H1 (cell line): ENCODE measurements around the gene CASK. TPM values are rescaled to one million over a fixed set of nuclear protein-coding genes. Genes with fewer than 3 reads are reported as not detected.

ENCODE experiments used
- CTCF ChIA-PET: fragments of 300-600 bp; sonication (Branson Sonifier 250); formaldehyde crosslinking; loops from one replicate; lab custom pipeline; 2021; ENCODE audit not compliant: partially characterized antibody; lab: Charles Lee
- POLR2A ChIA-PET: fragments of 300-600 bp; sonication (Branson Sonifier 250); formaldehyde crosslinking; loops from one replicate; lab custom pipeline; 2021; ENCODE audit warnings: inconsistent platforms; ENCODE audit not compliant: partially characterized antibody; lab: Charles Lee
- DNase-seq, 2 experiments: peaks; one replicate each; pipeline versions ENCODE4 v3.0.0 to v3.0.0-alpha.2; 2010 to 2022; ENCODE audit warnings: low spot score in 2 of 2, low read depth in 1 of 2, mixed read lengths in 1 of 2
- FAIRE-seq: peaks from 2 replicates; lab custom pipeline; 2011; peaks lifted over from hg19 to GRCh38; lab: Jason Lieb, UNC
- H2AFZ ChIP-seq: 2 replicates; pipeline ENCODE4 v1.8.1; 2012; ENCODE audit warnings: low read length, inconsistent platforms
- H2AK5ac ChIP-seq: 2 replicates; pipeline ENCODE4 v1.6.1; 2013; ENCODE audit warnings: low read depth, low read length
- H2BK120ac ChIP-seq: replicated peaks from 2 replicates; pipeline ENCODE3; 2013; ENCODE audit warnings: low read depth, low read length, inconsistent platforms
- H2BK12ac ChIP-seq: 2 replicates; pipeline ENCODE4 v1.6.1; 2013; ENCODE audit warnings: low read depth, low read length
- H2BK15ac ChIP-seq: 2 replicates; pipeline ENCODE4 v1.6.1; 2013; ENCODE audit warnings: low read length
- H2BK20ac ChIP-seq: 2 replicates; pipeline ENCODE4 v1.6.1; 2013; ENCODE audit warnings: low read length
- H2BK5ac ChIP-seq: 2 replicates; pipeline ENCODE4 v1.6.1; 2013; ENCODE audit warnings: low read depth, low read length
- H3K14ac ChIP-seq: 2 replicates; pipeline ENCODE4 v1.6.1; 2013; ENCODE audit warnings: inconsistent platforms; ENCODE audit not compliant: insufficient read length
- H3K18ac ChIP-seq: 2 replicates; pipeline ENCODE4 v1.6.1; 2013; ENCODE audit warnings: low read length; ENCODE audit errors: extremely low read depth
- H3K23ac ChIP-seq: 2 replicates; pipeline ENCODE4 v1.6.1; 2013; ENCODE audit warnings: inconsistent platforms; ENCODE audit not compliant: insufficient read length
- H3K23me2 ChIP-seq: 2 replicates; pipeline ENCODE4 v1.6.1; 2013; ENCODE audit warnings: low read depth, low read length
- H3K27ac ChIP-seq: 2 replicates; pipeline ENCODE4 v1.6.1; 2011; ENCODE audit warnings: low read depth, low read length, inconsistent platforms
- H3K27me3 ChIP-seq, 4 experiments: replicated peaks in 1 of 4; 1 replicate in 1 of 4; 2 replicates in 3 of 4; pipeline versions ENCODE4 v1.6.1 to v1.8.1; 2011 to 2013; ENCODE audit warnings: low read length in 3 of 4, mild to moderate bottlenecking in 3 of 4, inconsistent platforms in 2 of 4, mixed read lengths in 2 of 4, moderate library complexity in 1 of 4; ENCODE audit not compliant: control insufficient read depth in 3 of 4, insufficient read depth in 3 of 4; ENCODE audit errors: extremely low read depth in 1 of 4
- H3K36me3 ChIP-seq, 4 experiments: 2 replicates each; pipeline versions ENCODE4 v1.6.1 to v1.8.1; 2011 to 2013; ENCODE audit warnings: mild to moderate bottlenecking in 4 of 4, low read length in 3 of 4, moderate library complexity in 2 of 4, control low read depth in 1 of 4, inconsistent platforms in 1 of 4; ENCODE audit not compliant: insufficient read depth in 4 of 4, control insufficient read depth in 2 of 4
- H3K4ac ChIP-seq: replicated peaks from 2 replicates; pipeline ENCODE3; 2013; ENCODE audit warnings: low read length, low read depth, mixed read lengths, inconsistent platforms; ENCODE audit not compliant: insufficient read length
- H3K4me1 ChIP-seq, 4 experiments: replicated peaks in 1 of 4; 1 replicate in 1 of 4; 2 replicates in 3 of 4; pipeline versions ENCODE4 v1.6.1 to v1.8.1; 2011 to 2013; ENCODE audit warnings: low read length in 3 of 4, inconsistent platforms in 2 of 4, mixed read lengths in 1 of 4; ENCODE audit not compliant: insufficient read depth in 4 of 4, control insufficient read depth in 3 of 4
- H3K4me2 ChIP-seq, 2 experiments: 2 replicates each; pipeline versions ENCODE4 v1.6.1 to v1.8.1; 2011 to 2013; ENCODE audit warnings: low read depth in 2 of 2, low read length in 2 of 2, control low read depth in 1 of 2, inconsistent platforms in 1 of 2, mild to moderate bottlenecking in 1 of 2; ENCODE audit not compliant: insufficient read depth in 1 of 2
- H3K4me3 ChIP-seq, 4 experiments: fragments of 200-600, 300-600 bp in 1 of 4; sonication (generic), shearing (Covaris generic), sonication (Bioruptor Twin) in 1 of 4; 2 replicates each; pipeline versions ENCODE4 v1.5.1 to v1.8.1; 2011 to 2016; ENCODE audit warnings: low read length in 4 of 4, low read depth in 3 of 4, control low read depth in 2 of 4, inconsistent platforms in 2 of 4, mild to moderate bottlenecking in 2 of 4, mixed read lengths in 1 of 4, moderate library complexity in 1 of 4; ENCODE audit not compliant: insufficient read depth in 2 of 4; ENCODE audit errors: extremely low read depth in 1 of 4
- H3K56ac ChIP-seq: replicated peaks from 2 replicates; pipeline ENCODE3; 2013; ENCODE audit warnings: low read depth, mild to moderate bottlenecking, mixed read lengths, low read length, inconsistent platforms; ENCODE audit not compliant: insufficient read length
- H3K79me1 ChIP-seq: 2 replicates; pipeline ENCODE4 v1.6.1; 2013; ENCODE audit warnings: low read depth, low read length, control low read depth
- H3K79me2 ChIP-seq, 2 experiments: 2 replicates each; pipeline versions ENCODE4 v1.6.1 to v1.8.1; 2012 to 2013; ENCODE audit warnings: low read length in 2 of 2, mild to moderate bottlenecking in 2 of 2, inconsistent platforms in 1 of 2; ENCODE audit not compliant: insufficient read depth in 2 of 2, control insufficient read depth in 1 of 2
- H3K9ac ChIP-seq, 4 experiments: replicated peaks in 1 of 4; 1 replicate in 1 of 4; 2 replicates in 3 of 4; pipeline versions ENCODE4 v1.6.1 to v1.8.1; 2011 to 2013; ENCODE audit warnings: low read depth in 3 of 4, low read length in 3 of 4, control low read depth in 2 of 4, mild to moderate bottlenecking in 2 of 4, moderate library complexity in 2 of 4, inconsistent platforms in 1 of 4; ENCODE audit errors: extremely low read depth in 1 of 4
- H3K9me3 ChIP-seq, 2 experiments: 2 replicates each; pipeline versions ENCODE4 v1.6.1 to v1.8.1; 2012 to 2013; ENCODE audit warnings: mild to moderate bottlenecking in 2 of 2, moderate library complexity in 2 of 2, control low read depth in 1 of 2, inconsistent platforms in 1 of 2, low read depth in 1 of 2, low read length in 1 of 2, mixed read lengths in 1 of 2; ENCODE audit not compliant: insufficient read depth in 2 of 2
- H4K20me1 ChIP-seq, 2 experiments: replicated peaks in 1 of 2; 2 replicates each; pipeline versions ENCODE3 to v1.8.1; 2011 to 2013; ENCODE audit warnings: inconsistent platforms in 2 of 2, low read length in 2 of 2, mild to moderate bottlenecking in 1 of 2; ENCODE audit not compliant: insufficient read depth in 2 of 2, control insufficient read depth in 1 of 2
- H4K5ac ChIP-seq: 2 replicates; pipeline ENCODE4 v1.6.1; 2013; ENCODE audit warnings: low read length, low read depth, mixed read lengths, inconsistent platforms; ENCODE audit not compliant: insufficient read length
- H4K8ac ChIP-seq: 2 replicates; pipeline ENCODE4 v1.8.0; 2013; ENCODE audit warnings: mild to moderate bottlenecking, moderate library complexity, low read length, inconsistent platforms; ENCODE audit not compliant: insufficient read depth; ENCODE audit errors: extremely low read depth
- H4K91ac ChIP-seq: replicated peaks from 2 replicates; pipeline ENCODE3; 2013; ENCODE audit warnings: low read length, mixed read lengths, inconsistent platforms; ENCODE audit not compliant: insufficient read length
- JUND ChIP-seq: IDR thresholded peaks from 2 replicates; pipeline ENCODE4 v1.6.1; 2011; ENCODE audit warnings: mild to moderate bottlenecking, improper control_type of control experiment, low read length
- RAD21 ChIP-seq, 2 experiments: IDR thresholded peaks in 1 of 2; conservative IDR thresholded peaks in 1 of 2; 2 replicates each; pipeline ENCODE4 v1.6.1; 2011; ENCODE audit warnings: low read depth in 2 of 2, low read length in 2 of 2, improper control_type of control experiment in 1 of 2, inconsistent platforms in 1 of 2, mild to moderate bottlenecking in 1 of 2, moderate library complexity in 1 of 2
- SIRT6 ChIP-seq: IDR thresholded peaks from one replicate; pipeline ENCODE4 v1.7.1; 2012; ENCODE audit warnings: low read length, inconsistent platforms
- WGBS, 2 experiments: shearing (Covaris generic) in 1 of 2; methylation state at CpG; one replicate each; pipeline versions ENCODE4 v1.1.6 to v1.1.7; 2013 to 2015; ENCODE audit warnings: low lambda C conversion rate in 2 of 2, mixed read lengths in 2 of 2, inconsistent platforms in 1 of 2, low coverage in 1 of 2, missing lambda C conversion rate in 1 of 2; ENCODE audit not compliant: insufficient replicate concordance in 2 of 2, insufficient coverage in 1 of 2, insufficient read length in 1 of 2; ENCODE audit errors: extremely low coverage in 1 of 2, missing lambda C conversion rate in 1 of 2; 5-methylcytosine and 5-hydroxymethylcytosine counted together
- polyA plus RNA-seq, 7 experiments: library from polyadenylated mRNA; depleted of rRNA in 3 of 7; stranded (reverse) in 5 of 7; unstranded in 2 of 7; fragments of >200 nt in 5 of 7; fragments of 200-250 nt in 2 of 7; gene quantifications; 1 replicate in 5 of 7; 2 replicates in 1 of 7; 4 replicates in 1 of 7; pipeline versions ENCODE4 v1.2.1 to v1.2.3, GENCODE V29; 2011 to 2013; ENCODE audit warnings: missing spikeins in 2 of 7, mixed read lengths in 2 of 7
- total RNA-seq: library from RNA; stranded (reverse); fragmentation: NEBNext Ultra II Directional; extraction: Animal tissue kit (Norgen Biotek cat#: 25700); gene quantifications from 2 replicates; pipeline ENCODE4 v1.2.1, GENCODE V29; 2021

The CASK gene
- total and polyA plus RNA-seq, 2 of the 8 experiments (the other 6 are each of a cell fraction or from before 2014, with no cell fraction given), result 21.6 to 55.1 TPM

DNA sequence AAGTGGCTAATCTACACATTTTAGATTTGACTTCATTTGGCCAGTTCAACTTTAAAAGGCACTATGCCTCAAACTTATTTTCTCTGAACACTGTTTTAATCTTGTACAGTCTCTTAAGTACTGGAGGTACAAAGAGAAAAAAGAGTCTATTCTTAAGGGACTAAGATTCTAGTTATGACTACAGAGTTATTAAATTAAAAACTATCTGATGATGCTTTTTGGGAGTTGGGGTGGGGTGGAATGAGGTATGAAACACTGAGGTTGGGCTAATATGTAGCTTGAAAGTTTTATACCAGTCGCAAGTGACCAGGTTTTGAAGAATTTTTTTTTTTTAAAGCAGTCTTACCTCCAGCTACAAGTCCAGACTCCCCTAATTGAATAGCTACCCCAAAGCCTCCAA lies 252.3 kb downstream of the CASK start:
- no peak overlapping the region for H2BK12ac ChIP-seq
- POLR2A ChIA-PET, result interaction anchor here (0.6 kb wide), 1 partner anchor 47 kb away, joined by 4 read pairs; no protein-coding TSS in a partner anchor
- no peaks in the 10 kb centered on the region; a peak in 2 of 8 replicates for H3K36me3 ChIP-seq
- CTCF ChIA-PET, result interaction anchor here (0.6 kb wide), 1 partner anchor 9 kb away, joined by 3 read pairs; no protein-coding TSS in a partner anchor
- DNase-seq (no peak), FAIRE-seq (no peak)
- no peaks in the 10 kb centered on the region for H3K27me3 ChIP-seq
- H2BK120ac ChIP-seq, result no peak overlapping the region
- no peaks in the 10 kb centered on the region for H3K79me2 ChIP-seq
- H4K91ac ChIP-seq, result no peak overlapping the region
- no peak overlapping the region for H3K4ac ChIP-seq
- no peak overlapping the region for H2BK20ac ChIP-seq
- H3K27ac ChIP-seq, result no peak overlapping the region
- no peak overlapping the region for H3K14ac ChIP-seq
- H3K23me2 ChIP-seq, result no peaks in the 10 kb centered on the region
- H3K79me1 ChIP-seq, result no peaks in the 10 kb centered on the region
- no peak overlapping the region for H3K23ac ChIP-seq
- H4K20me1 ChIP-seq, result no peaks in the 10 kb centered on the region
- H3K9ac ChIP-seq, result no peak overlapping the region
- H3K9me3 ChIP-seq, result no peaks in the 10 kb centered on the region
- H3K18ac ChIP-seq, result no peak overlapping the region
- H3K56ac ChIP-seq, result no peak overlapping the region
- no peak overlapping the region for H3K4me3 ChIP-seq
- H2AK5ac ChIP-seq, result no peak overlapping the region
- no peak overlapping the region for H4K8ac ChIP-seq
- TF ChIP-seq JUND (no peak), RAD21 (IDR thresholded peaks at IDR 0.05 in 1 of 2, conservative IDR thresholded peaks at IDR 0.05 in 1 of 2; ENCODE audit: low read depth in 2 of 2, low read length in 2 of 2) (no peak), SIRT6 (no peak)
- no peak overlapping the region for H4K5ac ChIP-seq
- H3K4me2 ChIP-seq, result no peak overlapping the region
- H3K4me1 ChIP-seq, result no peaks in the 10 kb centered on the region
- 85% methylated on average over 1 of the region's 1 CpG; no CpG with 5 or more reads in 1 of the 2 experiments for WGBS, 2 experiments
- no peak overlapping the region for H2AFZ ChIP-seq
- no peak overlapping the region for H2BK5ac ChIP-seq
- H2BK15ac ChIP-seq, result no peak overlapping the region
